GM19351 (cell line): ENCODE results near the gene TTC28.

Experiments used
- ATAC-seq: cut with Tn5 transposase; IDR thresholded peaks from one replicate; pipeline ENCODE4 v1.9.1; 2021; ENCODE audit warnings: mild to moderate bottlenecking, moderate library complexity; ENCODE audit not compliant: unreplicated experiment

Gene TTC28

DNA sequence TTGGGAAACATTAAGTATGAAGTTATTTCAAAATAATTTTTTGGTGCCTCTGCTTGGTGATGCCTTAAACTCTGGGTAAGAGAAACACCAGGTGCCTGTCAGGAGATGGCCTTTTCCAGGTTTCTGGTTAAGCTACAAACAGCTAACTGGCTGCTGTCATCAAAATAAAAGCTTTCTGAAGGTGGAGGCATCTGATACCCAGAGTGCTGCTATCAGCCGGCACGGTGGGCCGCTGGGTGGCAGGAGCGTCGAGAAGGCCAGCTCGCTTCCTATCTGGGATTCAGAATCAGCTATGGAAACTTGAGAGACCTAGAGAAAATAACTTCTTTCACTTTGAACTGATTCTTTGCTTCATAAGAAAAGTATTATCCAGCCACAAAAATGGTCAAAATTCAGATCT, 679.8 kb downstream of the TTC28 start:
- no peak for ATAC-seq

DNA sequence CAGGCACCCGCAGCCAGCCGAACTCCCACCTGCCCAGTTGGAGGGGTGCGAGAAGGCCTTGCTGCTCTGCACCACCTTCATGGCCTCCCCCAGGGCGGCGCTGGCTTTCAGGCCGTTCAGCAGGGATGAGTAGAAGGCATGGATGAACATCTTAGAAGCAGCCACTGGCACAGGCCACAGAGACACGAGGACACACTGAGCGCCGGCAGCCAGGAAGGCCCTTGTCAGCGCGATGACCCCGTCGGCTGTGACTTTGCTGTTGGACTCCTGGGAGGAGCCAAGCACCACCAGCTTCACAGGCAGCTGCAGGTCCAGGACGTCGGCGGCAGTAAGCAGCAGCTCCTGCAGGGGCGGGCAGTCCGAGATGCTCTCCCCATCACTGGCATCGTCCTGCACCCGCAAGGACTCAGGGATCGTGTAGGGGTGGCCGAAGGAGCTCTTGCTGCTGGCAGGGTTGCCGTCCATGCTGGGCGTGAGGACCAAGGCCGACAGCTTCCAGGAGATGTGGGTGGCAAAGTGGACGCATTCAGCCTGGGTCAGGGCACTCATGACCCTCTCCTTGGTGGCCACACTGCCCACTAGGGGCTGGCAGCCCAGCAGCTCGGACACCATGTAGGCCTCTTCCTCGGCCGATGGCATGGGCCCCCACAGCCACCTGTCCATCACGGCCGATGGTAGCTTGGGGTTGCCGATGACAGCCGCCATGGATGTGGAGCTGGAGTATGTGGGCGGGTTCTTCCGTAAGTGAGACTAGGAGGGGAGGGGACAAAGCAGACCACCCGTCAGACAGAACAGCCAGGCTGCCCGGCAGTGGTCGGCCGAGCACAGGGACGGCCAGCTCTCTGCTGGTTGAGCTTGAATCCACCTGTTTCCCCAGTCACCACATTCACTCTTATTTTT, 680.9 kb downstream of the TTC28 start:
- no peak for ATAC-seq

DNA sequence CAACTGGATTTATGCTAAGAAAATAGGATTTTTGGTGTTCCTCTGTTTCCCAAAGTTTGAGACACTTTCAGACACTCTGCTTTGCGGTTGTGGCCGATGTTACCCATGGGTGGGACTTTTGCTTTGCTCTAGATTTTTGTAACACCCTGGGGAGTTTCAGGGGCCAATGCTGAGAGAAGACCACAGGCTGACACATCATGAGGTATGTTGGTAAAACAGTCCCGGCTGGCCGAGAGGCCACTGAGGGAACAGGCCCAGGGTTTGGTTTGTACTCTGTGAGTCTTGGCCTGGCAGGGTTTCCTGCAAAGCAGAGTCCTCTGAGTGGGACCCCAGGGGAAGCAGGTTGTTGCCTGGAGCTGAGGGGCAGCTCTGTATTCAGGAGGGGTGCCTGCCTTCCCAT, 682.1 kb downstream of the TTC28 start:
- ATAC-seq, result no peak

- ATAC-seq, result no peak
Measured at GRCh38 chr22:27996981-27997380, 682.7 kb downstream of the TTC28 start.

DNA sequence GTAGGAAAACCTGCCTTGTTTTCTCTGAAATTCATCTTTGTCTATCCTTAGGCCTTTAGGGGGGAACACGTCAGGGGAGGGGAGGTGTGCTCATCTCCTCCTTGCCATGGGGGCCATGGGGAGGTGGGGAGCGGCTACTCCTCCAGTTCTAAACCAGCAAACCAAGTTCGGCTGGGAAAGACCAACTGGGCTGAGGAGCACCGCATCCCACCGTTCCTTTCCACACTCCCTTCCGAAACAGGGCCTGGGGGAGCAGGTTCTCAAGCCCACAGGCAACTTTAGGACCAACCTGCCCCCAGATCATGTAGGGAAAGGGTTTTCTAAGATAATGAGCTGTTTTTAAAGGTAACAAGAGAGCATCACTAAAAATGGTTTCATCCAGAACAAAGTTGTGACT, 683.1 kb downstream of the TTC28 start:
- ATAC-seq, result no peak

DNA sequence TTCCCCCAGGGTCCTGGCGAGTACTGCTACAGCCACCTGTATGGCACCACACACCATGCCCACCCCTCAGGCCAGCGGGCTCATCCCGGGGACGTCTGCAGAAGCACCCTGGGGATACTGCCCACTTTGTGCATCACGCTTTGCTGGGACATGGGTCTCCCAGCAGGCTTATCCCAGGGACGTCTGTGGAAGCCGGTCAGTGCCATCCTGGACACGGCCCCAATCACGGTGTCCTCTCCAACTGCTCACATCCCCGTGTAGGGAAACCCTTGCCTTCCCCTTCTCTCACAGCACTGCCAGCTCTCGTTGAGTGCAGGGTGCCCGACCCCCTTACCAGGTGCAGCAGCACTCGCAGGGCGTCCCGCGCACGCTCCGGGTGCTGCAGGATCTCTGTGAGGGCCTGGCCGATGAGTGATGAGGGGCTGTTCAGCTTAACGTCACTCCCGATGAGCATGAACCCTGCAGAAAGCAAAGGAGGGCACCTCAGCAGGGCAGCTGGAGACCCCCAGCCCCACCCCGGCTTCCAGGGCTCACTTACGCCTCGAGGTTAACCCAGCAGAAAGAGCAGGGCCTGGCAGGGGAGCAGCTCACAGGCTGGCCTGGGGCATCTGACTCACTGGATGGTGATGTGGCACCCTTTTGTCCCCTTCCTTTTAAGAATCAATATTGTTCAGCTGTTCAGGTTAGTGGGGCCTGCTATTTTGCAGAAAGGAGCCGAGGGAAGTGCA, 683.7 kb downstream of the TTC28 start:
- no peak for ATAC-seq

GRCh38 chr22:27994481-27995331, 684.9 kb downstream of the TTC28 start:
- no peak for ATAC-seq

DNA sequence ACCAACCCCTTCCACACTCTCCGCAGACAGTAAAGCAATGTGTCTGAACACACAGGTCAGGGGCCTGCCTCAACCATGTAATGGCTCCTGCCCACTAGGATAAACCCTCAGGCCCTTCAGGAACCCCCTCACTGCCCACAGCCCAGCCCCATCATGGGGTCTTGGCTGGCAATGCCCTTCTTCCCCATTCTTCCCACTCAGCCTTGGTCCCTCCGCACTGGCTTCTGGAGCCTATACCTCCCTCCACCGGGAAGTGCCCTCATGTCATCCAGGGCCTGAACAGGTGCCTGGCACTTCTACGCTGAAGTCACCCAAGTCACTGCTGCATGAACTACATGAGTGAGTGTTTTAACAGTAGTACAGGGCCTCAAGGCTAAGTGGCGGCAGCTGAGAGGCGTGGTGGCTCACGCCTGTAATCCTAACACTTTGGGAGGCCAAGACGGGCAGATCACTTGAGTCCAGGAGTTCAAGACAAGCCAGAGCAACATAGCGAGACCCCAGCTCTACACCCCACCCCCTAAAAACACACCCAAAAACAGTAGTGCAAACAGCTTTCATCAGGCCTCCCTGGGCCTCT, 685.8 kb downstream of the TTC28 start:
- no peak for ATAC-seq

DNA sequence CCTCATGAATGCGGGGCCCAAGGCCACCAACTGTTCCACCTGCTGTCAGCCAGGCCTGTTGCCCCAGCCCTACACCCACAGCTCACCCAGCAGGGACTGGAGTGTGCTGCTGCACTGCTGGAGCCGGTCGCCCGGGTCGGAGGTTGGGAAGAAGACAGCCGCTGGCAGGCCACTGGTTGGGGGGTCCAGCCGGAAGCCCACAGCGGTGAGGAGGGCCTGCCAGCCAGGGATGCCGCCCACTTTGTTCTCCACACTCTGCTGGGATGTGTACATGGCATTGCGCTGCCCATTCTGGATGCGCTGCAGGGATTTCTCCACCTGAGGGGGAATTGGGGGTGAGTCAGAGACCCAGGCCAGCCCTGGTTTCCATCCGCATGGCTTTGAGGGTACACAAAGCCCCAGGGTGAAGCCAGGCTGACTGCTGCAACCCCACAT, 686.4 kb downstream of the TTC28 start:
- no peak for ATAC-seq

- no peak for ATAC-seq
Measured at GRCh38 chr22:27992294-27993165, 687.1 kb downstream of the TTC28 start.

DNA sequence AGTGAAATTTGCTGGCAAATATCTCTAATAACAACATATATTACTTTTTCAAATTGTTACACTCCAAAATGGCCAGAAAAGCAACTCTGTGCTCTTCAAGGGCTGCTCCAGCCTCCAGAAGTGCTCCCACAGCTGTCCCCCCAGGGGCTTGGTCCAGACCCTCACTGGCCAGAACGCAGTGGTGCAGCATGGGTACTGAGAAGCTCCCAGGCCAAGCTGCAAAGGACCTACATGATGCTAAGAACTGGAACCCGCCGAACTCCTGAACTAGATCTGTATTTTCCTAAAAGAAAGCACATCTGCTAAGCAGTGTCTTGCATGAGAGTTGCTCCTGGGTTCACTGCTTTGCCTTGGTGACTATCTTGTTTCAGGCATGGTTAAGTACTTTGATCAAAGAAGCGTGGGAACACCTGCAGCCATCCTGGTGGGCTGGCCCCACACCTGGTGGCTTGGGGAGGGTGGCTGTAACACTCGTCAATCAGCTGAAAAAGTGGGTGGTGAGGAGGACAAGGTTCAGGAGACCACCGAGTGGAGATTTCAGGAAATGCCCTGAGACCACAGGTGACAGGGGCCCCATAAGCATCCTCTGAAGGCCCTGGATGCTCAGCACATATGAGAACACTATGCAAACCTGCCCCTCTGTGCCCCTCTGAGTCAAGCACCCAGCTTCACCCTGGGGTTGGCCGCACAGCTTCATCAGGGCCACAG, 687.9 kb downstream of the TTC28 start:
- ATAC-seq, result no peak

- ATAC-seq, result no peak
Measured at GRCh38 chr22:27990879-27991278, 688.8 kb downstream of the TTC28 start.

DNA sequence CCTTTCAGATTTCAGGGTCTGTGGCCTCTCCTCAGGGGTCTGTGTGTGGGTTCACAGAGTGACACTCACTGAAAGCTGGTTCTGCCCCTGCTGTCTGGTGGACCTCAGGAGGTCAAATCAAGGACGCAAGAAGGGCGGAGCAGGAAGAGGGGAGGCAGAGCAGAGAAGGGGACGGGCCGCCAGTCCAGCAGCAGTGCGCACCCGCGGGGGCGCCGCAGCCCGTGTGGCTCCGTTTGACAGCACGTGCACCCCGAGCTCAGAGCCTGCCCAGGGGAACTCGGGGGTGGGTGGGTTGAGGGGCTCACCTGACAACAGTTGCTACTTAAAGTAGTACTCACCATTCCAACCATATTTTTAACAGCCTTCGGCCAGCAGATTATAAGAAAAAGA, 689.2 kb downstream of the TTC28 start:
- ATAC-seq, result no peak

DNA sequence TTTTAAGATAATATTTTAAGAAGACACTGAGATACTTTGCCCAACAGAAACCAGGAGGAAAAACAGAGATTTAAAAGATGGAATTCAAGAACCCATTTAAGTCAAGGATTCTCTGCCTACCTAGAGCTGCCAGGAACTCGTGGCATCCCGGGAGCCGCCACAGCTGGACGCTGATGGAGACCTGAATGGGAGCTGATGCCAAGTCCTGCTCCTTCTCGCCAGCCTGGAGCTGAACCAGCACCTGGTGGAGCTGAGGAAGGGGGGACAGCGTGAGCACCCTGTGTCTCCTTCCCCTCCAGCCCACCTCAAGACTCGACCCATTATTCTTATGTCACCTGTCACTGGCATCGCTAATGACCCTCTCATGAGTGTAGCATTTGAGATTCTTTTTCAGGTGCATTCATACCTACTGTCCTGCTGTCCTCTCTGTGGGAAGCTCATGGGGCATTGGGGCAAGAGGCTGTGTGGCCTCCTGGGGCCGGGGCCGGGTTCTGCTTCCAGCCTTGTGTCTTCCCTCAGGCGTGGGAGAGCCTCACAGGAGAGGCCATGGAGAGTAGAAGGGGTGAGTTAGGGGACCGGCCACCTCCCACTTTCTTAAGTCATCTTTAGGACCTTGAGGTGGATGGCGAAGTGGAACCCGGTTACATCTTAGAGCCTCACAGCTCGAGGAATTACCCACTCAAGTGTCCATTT, 689.7 kb downstream of the TTC28 start:
- no peak for ATAC-seq

GRCh38 chr22:27988704-27989103, 690.9 kb downstream of the TTC28 start:
- ATAC-seq, result no peak

- no peak for ATAC-seq
Measured at GRCh38 chr22:27987557-27987956, 692.1 kb downstream of the TTC28 start.

DNA sequence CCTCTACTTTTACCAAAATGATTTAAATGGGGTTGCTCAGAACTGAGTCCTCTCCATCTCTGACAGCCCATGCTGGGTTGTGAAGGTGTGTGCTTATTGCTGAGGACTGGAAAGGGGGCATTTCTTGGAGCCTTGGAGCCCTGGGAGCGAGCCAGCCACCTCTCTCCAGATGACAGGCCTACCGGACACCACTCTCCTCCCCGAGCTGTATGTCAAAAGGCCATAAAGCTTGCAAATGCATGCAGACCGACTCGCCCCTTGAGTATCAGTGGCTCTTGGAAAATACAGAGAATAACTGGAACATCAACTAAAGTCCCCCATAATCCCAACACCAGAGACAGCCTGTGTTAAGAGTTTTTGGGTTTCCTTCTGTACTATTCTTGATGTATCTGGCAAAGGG, 692.7 kb downstream of the TTC28 start:
- no peak for ATAC-seq

DNA sequence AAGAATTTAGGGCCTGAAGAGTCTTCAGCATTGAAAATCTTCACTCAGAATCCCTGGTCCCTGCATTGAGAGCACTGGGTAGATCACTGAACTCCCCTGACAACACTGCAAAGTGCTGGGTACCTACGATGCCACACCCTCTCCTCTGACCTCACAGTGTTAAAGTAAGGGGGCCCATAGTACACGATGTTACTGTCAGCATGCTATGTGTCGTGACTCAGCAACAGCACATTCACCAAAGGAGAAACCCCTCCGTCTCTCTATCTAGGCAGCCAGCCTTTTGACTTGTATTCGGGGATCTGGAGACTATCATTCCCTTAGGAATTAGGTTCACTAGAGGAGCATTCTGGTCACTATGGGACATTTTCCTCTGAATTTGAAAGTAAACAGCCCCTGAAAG, 693.2 kb downstream of the TTC28 start:
- ATAC-seq, result no peak
